GM12878 (cell line): ENCODE measurements around the gene GIGYF2. TPM values are rescaled to one million over a fixed set of nuclear protein-coding genes. Genes with fewer than 3 reads are reported as not detected.

Source experiments
- ATAC-seq: fragments of 200-7000 bp; cut with Tn5 transposase; 3 replicates; pipeline ENCODE4 v1.9.1; 2020; ENCODE audit warnings: mild to moderate bottlenecking, moderate library complexity
- BruUV-seq: library from RNA; stranded (reverse); fragments of 400-500 nt; replicated peaks from 2 replicates; lab custom pipeline; 2021; lab: Mats Ljungman, UMichigan
- CTCF ChIA-PET: fragments of 300-600 bp; sonication (Branson Sonifier 250); formaldehyde crosslinking; extraction: SDS; loops from one replicate; lab custom pipeline; 2021; ENCODE audit warnings: inconsistent platforms; lab: Yijun Ruan, JAX
- POLR2A ChIA-PET: fragments of 350-600 bp; formaldehyde crosslinking; extraction: SDS; loops from one replicate; lab custom pipeline; 2021; ENCODE audit warnings: inconsistent platforms; lab: Charles Lee
- RAD21 ChIA-PET: fragments of 300-600 bp; sonication (Branson Sonifier 250); formaldehyde crosslinking; loops from one replicate; lab custom pipeline; 2023; ENCODE audit warnings: antibody characterized with exemption; ENCODE audit not compliant: unreplicated experiment; lab: Charles Lee
- SMC1A ChIA-PET: fragments of 300-600 bp; sonication (Branson Sonifier 250); formaldehyde crosslinking; loops from one replicate; lab custom pipeline; 2023; ENCODE audit not compliant: unreplicated experiment, uncharacterized antibody; lab: Charles Lee
- DNase-seq: peaks from one replicate; pipeline ENCODE4 v3.0.0-alpha.2; 2011; ENCODE audit warnings: low read depth, low spot score
- FAIRE-seq: peaks from 3 replicates; lab custom pipeline; 2011; peaks lifted over from hg19 to GRCh38; lab: Jason Lieb, UNC
- H2AFZ ChIP-seq: 2 replicates; pipeline ENCODE4 v1.6.0; 2011; ENCODE audit warnings: low read depth, low read length, control low read depth; ENCODE audit not compliant: control insufficient read depth
- H3K27ac ChIP-seq: 2 replicates; pipeline ENCODE4 v1.5.1; 2011; ENCODE audit warnings: control low read depth; ENCODE audit not compliant: control insufficient read depth, insufficient read depth
- H3K27me3 ChIP-seq, 2 experiments: replicated peaks in 1 of 2; 2 replicates each; pipeline versions ENCODE4 v1.6.0 to v1.6.1; 2011; ENCODE audit warnings: low read length in 1 of 2; ENCODE audit not compliant: control insufficient read depth in 2 of 2, insufficient read depth in 2 of 2
- H3K36me3 ChIP-seq, 2 experiments: 2 replicates each; pipeline ENCODE4 v1.5.1; 2011; ENCODE audit warnings: low read length in 1 of 2; ENCODE audit not compliant: control insufficient read depth in 2 of 2, insufficient read depth in 2 of 2
- H3K4me1 ChIP-seq: 2 replicates; pipeline ENCODE4 v1.6.1; 2011; ENCODE audit warnings: mild to moderate bottlenecking, low read length, moderate library complexity, mixed read lengths; ENCODE audit not compliant: control insufficient read depth, insufficient read depth
- H3K4me2 ChIP-seq: 2 replicates; pipeline ENCODE4 v1.6.0; 2011; ENCODE audit warnings: control low read depth; ENCODE audit not compliant: control insufficient read depth, insufficient read depth
- H3K4me3 ChIP-seq: fragments of 200-600 bp; sonication (generic); 2 replicates; pipeline ENCODE4 v1.5.1; 2016
- H3K79me2 ChIP-seq: 2 replicates; pipeline ENCODE4 v1.6.0; 2011; ENCODE audit warnings: low read length; ENCODE audit not compliant: control insufficient read depth, insufficient read depth
- H3K9ac ChIP-seq: 2 replicates; pipeline ENCODE4 v1.8.0; 2011; ENCODE audit warnings: low read length, control low read depth, mixed read lengths; ENCODE audit not compliant: control insufficient read depth, insufficient read depth
- H3K9me3 ChIP-seq: replicated peaks from 3 replicates; pipeline ENCODE4 v1.5.1; 2011; ENCODE audit warnings: mild to moderate bottlenecking, low read length; ENCODE audit not compliant: control insufficient read depth, insufficient read depth
- H4K20me1 ChIP-seq: 2 replicates; pipeline ENCODE4 v1.6.0; 2011; ENCODE audit not compliant: control insufficient read depth, insufficient read depth
- BCL3 ChIP-seq: IDR thresholded peaks from 2 replicates; pipeline ENCODE4 v1.6.1; 2011; ENCODE audit warnings: borderline replicate concordance, low read depth, mild to moderate bottlenecking, moderate library complexity, low read length; ENCODE audit not compliant: insufficient read depth, poor library complexity, severe bottlenecking
- CEBPZ ChIP-seq: fragments of 150-350 bp; IDR thresholded peaks from 2 replicates; pipeline ENCODE4 v1.6.1; 2016; ENCODE audit warnings: low read depth, low read length
- CTCF ChIP-seq, 3 experiments: IDR thresholded peaks in 2 of 3; conservative IDR thresholded peaks in 1 of 3; 2 replicates each; pipeline ENCODE4 v1.5.1; 2011; ENCODE audit warnings: low read depth in 3 of 3, low read length in 3 of 3, mild to moderate bottlenecking in 3 of 3, control low read depth in 2 of 3, moderate library complexity in 2 of 3, inconsistent platforms in 1 of 3, mixed read lengths in 1 of 3; ENCODE audit not compliant: control insufficient read depth in 2 of 3, insufficient read depth in 1 of 3; ENCODE audit errors: extremely low read depth in 1 of 3
- HDAC2 ChIP-seq: fragments of 200-600 bp; sonication (generic); IDR thresholded peaks from 2 replicates; pipeline ENCODE4 v1.6.1; 2017
- HSF1 ChIP-seq: fragments of 150-350 bp; IDR thresholded peaks from 2 replicates; pipeline ENCODE4 v1.6.1; 2014; ENCODE audit warnings: mild to moderate bottlenecking, low read depth, low read length
- PAX8 ChIP-seq: fragments of 450-650 bp; IDR thresholded peaks from 2 replicates; pipeline ENCODE4 v1.6.1; 2017; ENCODE audit warnings: mild to moderate bottlenecking, moderate library complexity
- PBX3 ChIP-seq: IDR thresholded peaks from 2 replicates; pipeline ENCODE4 v1.6.1; 2011; ENCODE audit warnings: mild to moderate bottlenecking, low read depth, low read length, moderate library complexity; ENCODE audit not compliant: insufficient replicate concordance
- SIN3A ChIP-seq: IDR thresholded peaks from 2 replicates; pipeline ENCODE4 v1.6.1; 2012; ENCODE audit warnings: low read depth, low read length, improper control_type of control experiment
- SREBF2 ChIP-seq: IDR thresholded peaks from 2 replicates; pipeline ENCODE4 v1.6.1; 2012; ENCODE audit warnings: mild to moderate bottlenecking, low read length
- USF2 ChIP-seq: IDR thresholded peaks from 2 replicates; pipeline ENCODE4 v1.6.1; 2011; ENCODE audit warnings: low read depth, low read length, improper control_type of control experiment, borderline replicate concordance
- WGBS: methylation state at CpG from one replicate; pipeline ENCODE4 v1.1.6; 2016; ENCODE audit warnings: low lambda C conversion rate; ENCODE audit not compliant: insufficient replicate concordance, insufficient coverage; ENCODE audit errors: missing lambda C conversion rate; 5-methylcytosine and 5-hydroxymethylcytosine counted together
- in situ Hi-C: fragments of 300-500 bp; cut with MboI; formaldehyde crosslinking; loops from 9 replicates; pipeline ENCODE4 v1.14.3; 2018; ENCODE audit warnings: mixed read lengths
- intact Hi-C: fragments of 100-400 bp; cut with micrococcal nuclease; formaldehyde crosslinking; loops from one replicate; pipeline ENCODE4 v1.14.2; 2022; ENCODE audit not compliant: unreplicated experiment
- polyA plus RNA-seq, 11 experiments: library from polyadenylated mRNA; depleted of rRNA in 4 of 11; unstranded in 6 of 11; stranded (reverse) in 5 of 11; fragments of >200 nt; fragmentation: Nextera tagmentation in 4 of 11; fragmentation: Illumina TruSeq in 1 of 11; extraction: Ambion mirVana in 4 of 11; extraction: Trizol in 1 of 11; gene quantifications; 1 replicate in 1 of 11; 2 replicates in 10 of 11; pipeline versions ENCODE4 v1.2.1 to v1.2.3, GENCODE V29; 2011 to 2016; ENCODE audit warnings: inconsistent platforms in 2 of 11, missing spikeins in 2 of 11, low read depth in 1 of 11
- total RNA-seq, 4 experiments: library from RNA; depleted of rRNA in 3 of 4; stranded (reverse); fragments of >200 nt in 3 of 4; fragmentation: Illumina TruSeq in 1 of 4; extraction: Trizol in 1 of 4; gene quantifications; 2 replicates each; pipeline versions ENCODE4 v1.2.1 to v1.2.3, GENCODE V29; 2013 to 2021

The GIGYF2 gene
- total and polyA plus RNA-seq, 10 of the 15 experiments (the other 5 are each of a cell fraction or from before 2014, with no cell fraction given): 12.2 to 47.2 (median 39.0) TPM

- no TSS peak for BruUV-seq
- Histone ChIP-seq H3K36me3 (no peaks in the 10 kb centered on the region; a peak in 1 of 4 replicates), H2AFZ (no peak overlapping the region), H3K4me1 (no peaks in the 10 kb centered on the region), H3K79me2 (no peaks in the 10 kb centered on the region), H3K4me2 (no peak overlapping the region), H3K27ac (no peak overlapping the region), H3K27me3 (no peaks in the 10 kb centered on the region), H3K9ac (no peak overlapping the region), H3K9me3 (no peaks in the 10 kb centered on the region), H4K20me1 (no peaks in the 10 kb centered on the region), H3K4me3 (no peak overlapping the region)
- in situ Hi-C loops (no loop called here), intact Hi-C loops (no loop called here)
- DNase-seq: no peak
- ChIA-PET POLR2A (no interaction called here), CTCF (interaction anchor here (1.5 kb wide), 1 partner anchor 12 kb away, joined by 4 read pairs; no protein-coding TSS in a partner anchor), RAD21 (no interaction called here), SMC1A (interaction anchor here (0.9 to 1.2 kb wide), 3 partner anchors 10 to 57 kb away, joined by 3 to 5 read pairs (median 3); no protein-coding TSS in a partner anchor)
- no peak for FAIRE-seq
- no peak for ATAC-seq
- WGBS: 94% methylated on average over 1 of the region's 1 CpG
- TF ChIP-seq SREBF2 (no peak), PAX8 (no peak), PBX3 (no peak), HDAC2 (no peak), CEBPZ (no peak), CTCF (IDR thresholded peaks at IDR 0.05 in 2 of 3, conservative IDR thresholded peaks at IDR 0.05 in 1 of 3; ENCODE audit: control insufficient read depth in 2 of 3, extremely low read depth in 1 of 3, insufficient read depth in 1 of 3, low read depth in 3 of 3, low read length in 3 of 3) (no peak), BCL3 (no peak), HSF1 (no peak), SIN3A (no peak), USF2 (no peak)
Measured at GRCh38 chr2:232779934-232780333, 82.8 kb downstream of the GIGYF2 start.
